K562 (cell line): ENCODE measurements around the gene WDR55. TPM values are rescaled to one million over a fixed set of nuclear protein-coding genes. Genes with fewer than 3 reads are reported as not detected.

Experiments used
- ATAC-seq: fragments of 200-7000 bp; cut with Tn5 transposase; 3 replicates; pipeline ENCODE4 v1.9.1; 2020; ENCODE audit warnings: moderate library complexity
- BruUV-seq: library from RNA; stranded (reverse); fragments of 400-500 nt; replicated peaks from 2 replicates; lab custom pipeline; 2021; lab: Mats Ljungman, UMichigan
- CTCF ChIA-PET: fragments of 300-600 bp; formaldehyde crosslinking; extraction: SDS; loops from one replicate; lab custom pipeline; 2021; ENCODE audit warnings: low intra/inter-chr PET ratio; lab: Yijun Ruan, JAX
- POLR2A ChIA-PET: fragments of 300-600, 350-650 bp; sonication (Branson Sonifier 250); formaldehyde crosslinking; extraction: SDS; loops from one replicate; lab custom pipeline; 2021; ENCODE audit warnings: antibody characterized with exemption, inconsistent platforms; lab: Yijun Ruan, JAX
- DNase-seq, 4 experiments: peaks; one replicate each; pipeline versions ENCODE4 v3.0.0 to v3.0.0-alpha.2; 2011 to 2018; ENCODE audit warnings: low spot score in 3 of 4, mixed read lengths in 3 of 4; ENCODE audit errors: extremely low read depth in 1 of 4
- FAIRE-seq: peaks from 2 replicates; lab custom pipeline; 2011; peaks lifted over from hg19 to GRCh38; lab: Jason Lieb, UNC
- H2AFZ ChIP-seq: 2 replicates; pipeline ENCODE4 v1.6.0; 2011; ENCODE audit warnings: low read depth, low read length, control low read depth, inconsistent platforms
- H3K27ac ChIP-seq: fragments of 200-600 bp; 3 replicates; pipeline ENCODE4 v1.8.0; 2011; ENCODE audit warnings: low read depth, mild to moderate bottlenecking, control low read depth, inconsistent platforms, low read length, moderate library complexity, mixed read lengths; ENCODE audit errors: extremely low read depth
- H3K27me3 ChIP-seq, 2 experiments: fragments of 300-600 bp in 1 of 2; 2 replicates in 1 of 2; 3 replicates in 1 of 2; pipeline versions ENCODE4 v1.6.0 to v1.8.0; 2011; ENCODE audit warnings: inconsistent platforms in 2 of 2, low read length in 2 of 2, mild to moderate bottlenecking in 1 of 2, mixed read lengths in 1 of 2, moderate library complexity in 1 of 2; ENCODE audit not compliant: control insufficient read depth in 2 of 2, insufficient read depth in 2 of 2
- H3K36me3 ChIP-seq: fragments of 300-600 bp; 3 replicates; pipeline ENCODE4 v1.8.0; 2011; ENCODE audit warnings: mild to moderate bottlenecking, low read length, inconsistent platforms; ENCODE audit not compliant: control insufficient read depth, insufficient read depth
- H3K4me1 ChIP-seq, 2 experiments: fragments of 200-600 bp in 1 of 2; replicated peaks in 1 of 2; 2 replicates in 1 of 2; 3 replicates in 1 of 2; pipeline versions ENCODE4 v1.5.1 to v1.8.0; 2011; ENCODE audit warnings: inconsistent platforms in 2 of 2, low read length in 2 of 2, mild to moderate bottlenecking in 1 of 2, mixed read lengths in 1 of 2, moderate library complexity in 1 of 2; ENCODE audit not compliant: control insufficient read depth in 2 of 2, insufficient read depth in 2 of 2
- H3K4me2 ChIP-seq: 2 replicates; pipeline ENCODE4 v1.6.1; 2011; ENCODE audit warnings: low read length, control low read depth, inconsistent platforms, mixed read lengths; ENCODE audit not compliant: insufficient read depth
- H3K4me3 ChIP-seq: fragments of 200-600 bp; sonication (generic), shearing (Covaris generic); 2 replicates; pipeline ENCODE4 v1.5.1; 2016; ENCODE audit warnings: control low read depth, inconsistent platforms
- H3K79me2 ChIP-seq: fragments of 200-600 bp; 3 replicates; pipeline ENCODE4 v1.8.0; 2011; ENCODE audit warnings: low read length, inconsistent platforms; ENCODE audit not compliant: control insufficient read depth, insufficient read depth
- H3K9ac ChIP-seq, 2 experiments: 2 replicates each; pipeline versions ENCODE4 v1.6.0 to v1.6.1; 2011; ENCODE audit warnings: low read depth in 2 of 2, low read length in 2 of 2, control low read depth in 1 of 2, inconsistent platforms in 1 of 2, mild to moderate bottlenecking in 1 of 2, mixed read lengths in 1 of 2; ENCODE audit not compliant: insufficient read depth in 1 of 2
- H3K9me1 ChIP-seq: one replicate; pipeline ENCODE4 v1.6.0; 2011; ENCODE audit warnings: inconsistent platforms, mild to moderate bottlenecking, low read length, moderate library complexity; ENCODE audit not compliant: control insufficient read depth, insufficient read depth
- H3K9me3 ChIP-seq: replicated peaks from 2 replicates; pipeline ENCODE4 v1.5.1; 2011; ENCODE audit warnings: low read depth, low read length, inconsistent platforms; ENCODE audit not compliant: control insufficient read depth, insufficient read depth
- H4K20me1 ChIP-seq: replicated peaks from 2 replicates; pipeline ENCODE4 v1.6.1; 2011; ENCODE audit warnings: low read length, inconsistent platforms, mixed read lengths; ENCODE audit not compliant: control insufficient read depth, insufficient read depth
- CEBPG ChIP-seq, 3 experiments: fragments of 200-800 bp in 1 of 3; sonication (Bioruptor generic) in 1 of 3; sonication (generic) in 1 of 3; formaldehyde crosslinking in 1 of 3; IDR thresholded peaks in 2 of 3; conservative IDR thresholded peaks in 1 of 3; 2 replicates each; pipeline versions ENCODE4 v1.6.1 to v1.8.0; 2016 to 2022; ENCODE audit warnings: missing compliant biosample characterization in 2 of 3, missing genetic modification characterization in 2 of 3, mild to moderate bottlenecking in 1 of 3, missing genetic modification reagents in 1 of 3
- POLR3G ChIP-seq: IDR thresholded peaks from 2 replicates; pipeline ENCODE4 v1.6.1; 2011; ENCODE audit not compliant: insufficient read length, insufficient replicate concordance; ENCODE audit errors: extremely low read depth
- RERE ChIP-seq: sonication (generic); formaldehyde crosslinking; IDR thresholded peaks from 2 replicates; pipeline ENCODE4 v1.8.0; 2023; ENCODE audit warnings: missing genetic modification reagents, mild to moderate bottlenecking, borderline replicate concordance
- RFX7 ChIP-seq: fragments of 250-450 bp; sonication (Bioruptor Pico); IDR thresholded peaks from 2 replicates; pipeline ENCODE4 v1.5.1; 2021; ENCODE audit warnings: mild to moderate bottlenecking
- TBL1XR1 ChIP-seq, 2 experiments: IDR thresholded peaks; 2 replicates each; pipeline ENCODE4 v1.6.1; 2012; ENCODE audit warnings: improper control_type of control experiment in 2 of 2, low read length in 2 of 2, mild to moderate bottlenecking in 1 of 2
- USF1 ChIP-seq: sonication (generic); formaldehyde crosslinking; IDR thresholded peaks from 2 replicates; pipeline ENCODE4 v1.9.0; 2022; ENCODE audit warnings: mild to moderate bottlenecking, missing genetic modification reagents
- ZNF644 ChIP-seq: fragments of 200-800 bp; sonication (Bioruptor generic); IDR thresholded peaks from 2 replicates; pipeline ENCODE4 v1.6.1; 2016; ENCODE audit warnings: low read depth, missing genetic modification characterization, missing compliant biosample characterization
- WGBS: fragments of 100-300 bp; shearing (Covaris generic); methylation state at CpG from one replicate; pipeline ENCODE4 v1.1.6; 2016; ENCODE audit warnings: low coverage, mixed read lengths; ENCODE audit not compliant: insufficient coverage; ENCODE audit errors: missing lambda C conversion rate; 5-methylcytosine and 5-hydroxymethylcytosine counted together
- in situ Hi-C: fragments of 300-500 bp; cut with MboI; formaldehyde crosslinking; loops from 4 replicates; pipeline ENCODE4 v1.15.0; 2018; ENCODE audit warnings: inconsistent platforms, mixed read lengths
- intact Hi-C: fragments of 100-400 bp; cut with micrococcal nuclease; formaldehyde crosslinking; loops from 2 replicates; pipeline ENCODE4 v1.14.2; 2022
- polyA plus RNA-seq, 8 experiments: library from polyadenylated mRNA; depleted of rRNA in 4 of 8; stranded (reverse) in 5 of 8; unstranded in 3 of 8; fragments of >200 nt; fragmentation: Nextera tagmentation in 2 of 8; fragmentation: Illumina TruSeq in 1 of 8; extraction: Ambion mirVana in 2 of 8; extraction: Trizol in 1 of 8; gene quantifications; 2 replicates each; pipeline versions ENCODE4 v1.2.1 to v1.2.3, GENCODE V29; 2011 to 2014; ENCODE audit warnings: inconsistent platforms in 1 of 8, missing spikeins in 1 of 8
- total RNA-seq, 7 experiments: library from RNA; depleted of rRNA in 6 of 7; stranded (reverse); fragments of >200 nt in 6 of 7; fragmentation: Illumina TruSeq in 2 of 7; extraction: Trizol in 2 of 7; gene quantifications; 2 replicates each; pipeline versions ENCODE4 v1.2.1 to v1.2.3, GENCODE V29; 2011 to 2021; ENCODE audit warnings: low replicate concordance in 1 of 7
- TF ChIP-seq, protein P1 (sequence below), 2 experiments: fragments of 450-650 bp in 1 of 2; sonication (generic) in 1 of 2; formaldehyde crosslinking in 1 of 2; IDR thresholded peaks in 1 of 2; conservative IDR thresholded peaks in 1 of 2; 2 replicates each; pipeline versions ENCODE4 v1.6.1 to v1.8.1; 2016 to 2023; ENCODE audit warnings: mild to moderate bottlenecking in 2 of 2, moderate library complexity in 2 of 2, inconsistent platforms in 1 of 2, missing genetic modification reagents in 1 of 2

Gene WDR55
- total and polyA plus RNA-seq, 9 of the 15 experiments (the other 6 are each of a cell fraction or from before 2014, with no cell fraction given): 5.2 to 45.0 (median 29.3) TPM

DNA sequence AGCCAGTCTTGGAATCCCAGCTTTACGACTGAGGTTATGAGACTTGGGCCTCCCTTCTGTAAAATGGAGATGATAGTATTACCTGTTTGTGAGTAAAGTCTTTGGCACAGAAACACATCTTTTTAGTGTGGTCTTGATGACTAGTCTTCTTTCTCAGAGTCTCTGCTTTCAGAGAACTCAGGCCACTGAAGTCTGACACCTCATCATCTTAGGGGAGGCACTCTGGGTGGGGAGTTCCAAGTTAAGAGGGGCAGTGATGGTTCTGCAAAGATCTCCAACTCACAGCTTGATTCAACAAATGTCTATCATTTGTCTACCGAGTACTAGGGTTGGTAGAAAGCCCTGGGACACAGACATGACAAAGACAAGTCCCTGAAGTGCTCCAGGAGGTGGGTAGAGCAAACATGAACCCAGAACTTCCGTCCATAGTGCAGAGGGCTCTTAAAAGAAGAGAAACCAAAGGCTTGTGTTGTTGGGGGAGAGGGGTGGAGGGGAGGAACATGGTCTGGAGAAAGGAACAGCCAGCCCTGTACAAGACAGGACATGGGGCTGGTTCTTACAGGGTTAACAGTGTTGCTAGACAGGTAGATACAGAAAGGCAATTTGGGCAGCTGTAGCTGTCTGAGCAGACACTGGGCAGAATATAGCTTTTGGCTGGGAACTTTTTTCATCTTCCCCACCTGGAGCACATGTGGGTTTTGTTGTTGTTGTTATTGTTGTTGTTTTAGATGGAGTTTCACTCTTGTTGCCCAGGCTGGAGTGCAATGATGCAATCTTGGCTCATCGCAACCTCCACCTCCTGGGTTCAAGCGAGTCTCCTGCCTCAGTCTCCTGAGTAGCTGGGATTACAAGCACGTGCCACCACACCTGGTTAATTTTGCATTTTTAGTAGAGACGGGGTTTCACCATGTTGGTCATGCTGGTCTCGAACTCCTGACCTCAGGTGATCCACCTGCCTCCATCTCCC lies 29.1 kb upstream of the WDR55 start:
- peaks cover 4 to 29% of the 10 kb centered on the region in 2 experiments; a peak in 4 of 5 replicates for H3K4me1 ChIP-seq
- H3K4me2 ChIP-seq: no peak overlapping the region
- ATAC-seq (no peak), DNase-seq (no peak), FAIRE-seq (no peak)
- no peak overlapping the region for H3K27ac ChIP-seq
- H3K9me3 ChIP-seq: no peaks in the 10 kb centered on the region
- in situ Hi-C loops: no loop called here
- BruUV-seq: no TSS peak
- intact Hi-C loops: loop anchor here (1.0 kb wide), 2 partner anchors 60 to 262 kb away; no protein-coding TSS in a partner anchor
- ChIA-PET CTCF (interaction anchor here (1.0 kb wide), 1 partner anchor 277 kb away, joined by 3 read pairs; no protein-coding TSS in a partner anchor), POLR2A (interaction anchor here (0.6 to 1.8 kb wide), 8 partner anchors 11 to 89 kb away, joined by 3 to 7 read pairs (median 4); partner anchors contain the start of genes EIF4EBP3, WDR55 and ZMAT2)
- TF ChIP-seq RFX7 (CRISPR knock-in tag): no peak
- TF ChIP-seq, protein P1, sequence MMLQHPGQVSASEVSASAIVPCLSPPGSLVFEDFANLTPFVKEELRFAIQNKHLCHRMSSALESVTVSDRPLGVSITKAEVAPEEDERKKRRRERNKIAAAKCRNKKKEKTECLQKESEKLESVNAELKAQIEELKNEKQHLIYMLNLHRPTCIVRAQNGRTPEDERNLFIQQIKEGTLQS (IDR thresholded peaks at IDR 0.05): peak; percentile 59; the same call in 1 of the 2 replicates
- TF ChIP-seq, protein P1 (CRISPR knock-in tag; conservative IDR thresholded peaks at IDR 0.05): no peak
- TF ChIP-seq CEBPG (CRISPR knock-in tag; IDR thresholded peaks at IDR 0.05): no peak
- TF ChIP-seq CEBPG (tag; conservative IDR thresholded peaks at IDR 0.05 in 1 of 2, IDR thresholded peaks at IDR 0.05 in 1 of 2): 0 out of 4 replicates have a peak, but pooled peaks of 1 of the 2 experiments have one; percentile 38
- no peak for TF ChIP-seq POLR3G
- TF ChIP-seq USF1 (CRISPR knock-in tag): 0 out of 2 replicates have a peak, but pooled peaks have one; percentile 14
- TF ChIP-seq RERE (CRISPR knock-in tag): no peak
- no peak for TF ChIP-seq ZNF644 (tag)
- TF ChIP-seq TBL1XR1 (IDR thresholded peaks at IDR 0.05; ENCODE audit: low read length in 2 of 2): no peak
- no peak overlapping the region; the same call in 1 of the 2 replicates for H2AFZ ChIP-seq
- WGBS: 57% methylated on average over 8 of the region's 8 CpGs
- H4K20me1 ChIP-seq: no peaks in the 10 kb centered on the region
- no peaks in the 10 kb centered on the region for H3K9me1 ChIP-seq
- H3K79me2 ChIP-seq: peaks cover 13% of the 10 kb centered on the region
- H3K36me3 ChIP-seq: peaks cover under 1% of the 10 kb centered on the region; the same call in 1 of the 3 replicates
- H3K27me3 ChIP-seq: no peaks in the 10 kb centered on the region; a peak in 1 of 5 replicates
- H3K9ac ChIP-seq: no peak overlapping the region
- H3K4me3 ChIP-seq: no peak overlapping the region
